IMR-90 (cell line): ENCODE measurements around the gene ZNF175. TPM values are rescaled to one million over a fixed set of nuclear protein-coding genes. Genes with fewer than 3 reads are reported as not detected.

Source experiments
- ATAC-seq: fragments of 200-7000 bp; cut with Tn5 transposase; 2 replicates; pipeline ENCODE4 v1.9.1; 2020; ENCODE audit warnings: low read depth, mild to moderate bottlenecking, moderate library complexity
- BruUV-seq: library from RNA; stranded (reverse); fragments of 400-500 nt; replicated peaks from 2 replicates; lab custom pipeline; 2021; lab: Mats Ljungman, UMichigan
- CTCF ChIA-PET: fragments of 300-600 bp; formaldehyde crosslinking; extraction: SDS; loops from one replicate; lab custom pipeline; 2021; ENCODE audit warnings: antibody characterized with exemption; lab: Yijun Ruan, JAX
- POLR2A ChIA-PET: fragments of 300-600 bp; sonication (Branson Sonifier 250); formaldehyde crosslinking; loops from one replicate; lab custom pipeline; 2022; ENCODE audit warnings: antibody characterized with exemption; ENCODE audit not compliant: unreplicated experiment; lab: Charles Lee
- DNase-seq: peaks from one replicate; pipeline ENCODE4 v3.0.0; 2013
- H2AFZ ChIP-seq: replicated peaks from 2 replicates; pipeline ENCODE3; 2013; ENCODE audit warnings: low read length, mild to moderate bottlenecking; ENCODE audit not compliant: poor library complexity
- H2AK5ac ChIP-seq: 2 replicates; pipeline ENCODE4 v1.6.1; 2013; ENCODE audit warnings: low read depth, low read length, inconsistent platforms
- H2AK9ac ChIP-seq: replicated peaks from 2 replicates; pipeline ENCODE3; 2013; ENCODE audit warnings: mild to moderate bottlenecking, low read depth, low read length, moderate library complexity; ENCODE audit not compliant: poor library complexity
- H2BK120ac ChIP-seq: 2 replicates; pipeline ENCODE4 v1.6.1; 2013; ENCODE audit warnings: low read depth, low read length, inconsistent platforms
- H2BK15ac ChIP-seq: 3 replicates; pipeline ENCODE4 v1.6.1; 2013; ENCODE audit warnings: low read depth, low read length, inconsistent platforms
- H2BK20ac ChIP-seq: 2 replicates; pipeline ENCODE4 v1.6.1; 2013; ENCODE audit warnings: low read depth, mild to moderate bottlenecking, inconsistent platforms, low read length, moderate library complexity
- H2BK5ac ChIP-seq: 2 replicates; pipeline ENCODE4 v1.6.1; 2013; ENCODE audit warnings: mild to moderate bottlenecking, low read depth, low read length, inconsistent platforms; ENCODE audit not compliant: poor library complexity, severe bottlenecking
- H3K14ac ChIP-seq: replicated peaks from 2 replicates; pipeline ENCODE4 v1.6.1; 2013; ENCODE audit warnings: low read depth, low read length, inconsistent platforms
- H3K18ac ChIP-seq: 2 replicates; pipeline ENCODE4 v1.6.1; 2013; ENCODE audit warnings: low read depth, low read length, control low read depth
- H3K23ac ChIP-seq: 2 replicates; pipeline ENCODE4 v1.6.1; 2013; ENCODE audit warnings: low read depth, low read length, inconsistent platforms
- H3K27ac ChIP-seq: 2 replicates; pipeline ENCODE4 v1.5.1; 2013; ENCODE audit warnings: mild to moderate bottlenecking, control low read depth, low read length; ENCODE audit not compliant: insufficient read depth
- H3K27me3 ChIP-seq: 2 replicates; pipeline ENCODE4 v1.6.1; 2013; ENCODE audit warnings: low read length; ENCODE audit not compliant: control insufficient read depth, insufficient read depth
- H3K36me3 ChIP-seq: 2 replicates; pipeline ENCODE4 v1.6.1; 2013; ENCODE audit warnings: low read length, mixed read lengths; ENCODE audit not compliant: control insufficient read depth, insufficient read depth
- H3K4ac ChIP-seq: 2 replicates; pipeline ENCODE4 v1.6.1; 2013; ENCODE audit warnings: low read depth, low read length, inconsistent platforms
- H3K4me1 ChIP-seq: 2 replicates; pipeline ENCODE4 v1.6.1; 2013; ENCODE audit warnings: low read length, mixed read lengths; ENCODE audit not compliant: control insufficient read depth, insufficient read depth
- H3K4me2 ChIP-seq: 2 replicates; pipeline ENCODE4 v1.6.1; 2013; ENCODE audit warnings: low read depth, mild to moderate bottlenecking, control low read depth, low read length, moderate library complexity
- H3K4me3 ChIP-seq: 2 replicates; pipeline ENCODE4 v1.5.1; 2013; ENCODE audit warnings: low read depth, mild to moderate bottlenecking, control low read depth, low read length, moderate library complexity; ENCODE audit not compliant: insufficient read depth
- H3K56ac ChIP-seq: 2 replicates; pipeline ENCODE4 v1.6.1; 2013; ENCODE audit warnings: low read length, inconsistent platforms; ENCODE audit not compliant: insufficient read depth; ENCODE audit errors: extremely low read depth
- H3K79me1 ChIP-seq, 2 experiments: 2 replicates each; pipeline ENCODE4 v1.6.1; 2013; ENCODE audit warnings: low read length in 2 of 2, inconsistent platforms in 1 of 2, low read depth in 1 of 2
- H3K9ac ChIP-seq: 2 replicates; pipeline ENCODE4 v1.6.1; 2013; ENCODE audit warnings: low read depth, low read length, control low read depth
- H3K9me1 ChIP-seq: 2 replicates; pipeline ENCODE4 v1.6.1; 2013; ENCODE audit warnings: low read length, inconsistent platforms; ENCODE audit not compliant: insufficient read depth
- H3K9me3 ChIP-seq: 2 replicates; pipeline ENCODE4 v1.6.1; 2013; ENCODE audit warnings: low read length; ENCODE audit not compliant: control insufficient read depth, insufficient read depth
- H4K20me1 ChIP-seq: 2 replicates; pipeline ENCODE4 v1.6.1; 2013; ENCODE audit warnings: low read length, inconsistent platforms; ENCODE audit not compliant: insufficient read depth
- H4K5ac ChIP-seq: 2 replicates; pipeline ENCODE4 v1.6.1; 2013; ENCODE audit warnings: mild to moderate bottlenecking, low read depth, low read length, control low read depth
- H4K8ac ChIP-seq, 2 experiments: 2 replicates each; pipeline ENCODE4 v1.6.1; 2013; ENCODE audit warnings: low read depth in 2 of 2, low read length in 2 of 2, control low read depth in 1 of 2, inconsistent platforms in 1 of 2
- H4K91ac ChIP-seq: 2 replicates; pipeline ENCODE4 v1.6.1; 2013; ENCODE audit warnings: low read depth, low read length, inconsistent platforms; ENCODE audit not compliant: insufficient read depth
- BHLHE40 ChIP-seq: fragments of 150-350 bp; IDR thresholded peaks from 2 replicates; pipeline ENCODE4 v1.6.1; 2016; ENCODE audit warnings: mild to moderate bottlenecking, low read depth, low read length
- CEBPB ChIP-seq: IDR thresholded peaks from 2 replicates; pipeline ENCODE4 v1.6.1; 2012; ENCODE audit warnings: low read depth, low read length, improper control_type of control experiment
- CHD1 ChIP-seq: IDR thresholded peaks from 2 replicates; pipeline ENCODE4 v1.6.1; 2012; ENCODE audit warnings: low read depth, low read length, improper control_type of control experiment
- ELK1 ChIP-seq: fragments of 150-350 bp; IDR thresholded peaks from 2 replicates; pipeline ENCODE4 v1.6.1; 2016; ENCODE audit warnings: low read depth, mild to moderate bottlenecking, low read length, moderate library complexity, borderline replicate concordance
- MAFK ChIP-seq: IDR thresholded peaks from 2 replicates; pipeline ENCODE4 v1.6.1; 2012; ENCODE audit warnings: low read depth, low read length, improper control_type of control experiment
- MAZ ChIP-seq: IDR thresholded peaks from 2 replicates; pipeline ENCODE4 v1.6.1; 2012; ENCODE audit warnings: low read depth, mild to moderate bottlenecking, low read length, improper control_type of control experiment, moderate library complexity, borderline replicate concordance
- MXI1 ChIP-seq: IDR thresholded peaks from 2 replicates; pipeline ENCODE4 v1.6.1; 2012; ENCODE audit warnings: low read depth, mild to moderate bottlenecking, low read length, moderate library complexity, borderline replicate concordance
- NFE2L2 ChIP-seq: fragments of 150-350 bp; IDR thresholded peaks from 2 replicates; pipeline ENCODE4 v1.6.1; 2016; ENCODE audit warnings: low read depth, mild to moderate bottlenecking, low read length
- POLR2A ChIP-seq: IDR thresholded peaks from 2 replicates; pipeline ENCODE4 v1.6.1; 2012; ENCODE audit warnings: mild to moderate bottlenecking, low read depth, low read length
- RAD21 ChIP-seq: IDR thresholded peaks from 2 replicates; pipeline ENCODE4 v1.6.1; 2012; ENCODE audit warnings: low read length, improper control_type of control experiment
- RCOR1 ChIP-seq: IDR thresholded peaks from 2 replicates; pipeline ENCODE4 v1.6.1; 2012; ENCODE audit warnings: mild to moderate bottlenecking, low read length, improper control_type of control experiment; ENCODE audit not compliant: insufficient replicate concordance
- RFX5 ChIP-seq: IDR thresholded peaks from 2 replicates; pipeline ENCODE4 v1.8.0; 2012; ENCODE audit warnings: low read depth, mild to moderate bottlenecking, low read length, moderate library complexity
- SMC3 ChIP-seq: fragments of 150-350 bp; IDR thresholded peaks from 2 replicates; pipeline ENCODE4 v1.6.1; 2016; ENCODE audit warnings: low read depth, mild to moderate bottlenecking, antibody characterized with exemption, low read length, moderate library complexity
- USF2 ChIP-seq: fragments of 150-350 bp; IDR thresholded peaks from 2 replicates; pipeline ENCODE4 v1.6.1; 2017; ENCODE audit warnings: mild to moderate bottlenecking, antibody characterized with exemption, low read length, low read depth
- WGBS, 2 experiments: methylation state at CpG; one replicate each; pipeline versions ENCODE4 v1.1.5 to v1.1.7; 2013; ENCODE audit warnings: missing lambda C conversion rate in 2 of 2; ENCODE audit not compliant: insufficient read length in 1 of 2; ENCODE audit errors: extremely low coverage in 2 of 2; 5-methylcytosine and 5-hydroxymethylcytosine counted together
- dilution Hi-C: fragments of 300-500 bp; cut with HindIII; formaldehyde crosslinking; loops from one replicate; pipeline ENCODE4 v1.14.3; 2018; ENCODE audit warnings: low sequenced_read_pairs; ENCODE audit not compliant: unreplicated experiment
- in situ Hi-C: fragments of 300-500 bp; cut with MboI; formaldehyde crosslinking; loops from 3 replicates; pipeline ENCODE4 v1.14.3; 2019; ENCODE audit warnings: low sequenced_read_pairs, inconsistent platforms, mixed read lengths
- intact Hi-C: fragments of 100-400 bp; cut with micrococcal nuclease; formaldehyde crosslinking; loops from 2 replicates; pipeline ENCODE4 v1.10.0; 2022
- polyA plus RNA-seq, 3 experiments: library from polyadenylated mRNA; depleted of rRNA; stranded (reverse); fragments of >200 nt; gene quantifications; 2 replicates each; pipeline ENCODE4 v1.2.3, GENCODE V29; 2012; ENCODE audit warnings: low replicate concordance in 1 of 3
- total RNA-seq: library from RNA; depleted of rRNA; stranded (reverse); fragments of >200 nt; gene quantifications from 2 replicates; pipeline ENCODE4 v1.2.3, GENCODE V29; 2012

Gene ZNF175
- total and polyA plus RNA-seq, 2 of the 4 experiments (the other 2 are of a cell fraction), result 3.6 to 8.4 TPM

GRCh38 chr19:51600940-51601580 is 30.0 kb downstream of the ZNF175 start:
- TF ChIP-seq RFX5 (no peak), NFE2L2 (no peak), RAD21 (no peak), ELK1 (no peak), SMC3 (no peak), USF2 (no peak), MAZ (no peak), MXI1 (no peak), RCOR1 (no peak), CEBPB (no peak), POLR2A (no peak), BHLHE40 (no peak), MAFK (no peak), CHD1 (no peak)
- ChIA-PET POLR2A (no interaction called here), CTCF (no interaction called here)
- no TSS peak for BruUV-seq
- Histone ChIP-seq H3K18ac (no peak overlapping the region), H3K4ac (no peak overlapping the region), H2AK5ac (no peak overlapping the region), H4K8ac (no peak overlapping the region), H4K20me1 (no peaks in the 10 kb centered on the region), H3K27me3 (peaks cover 7% of the 10 kb centered on the region), H4K5ac (no peak overlapping the region), H2AK9ac (no peak overlapping the region), H4K91ac (no peak overlapping the region), H3K9me3 (no peaks in the 10 kb centered on the region), H3K27ac (no peak overlapping the region), H2BK5ac (no peak overlapping the region), H2AFZ (peak overlapping the region; percentile 21), H3K9me1 (no peaks in the 10 kb centered on the region), H3K23ac (no peak overlapping the region), H3K14ac (no peak overlapping the region), H3K36me3 (no peaks in the 10 kb centered on the region), H3K9ac (no peak overlapping the region), H2BK15ac (no peak overlapping the region), H3K56ac (no peak overlapping the region), H2BK20ac (no peak overlapping the region), H3K79me1 (no peaks in the 10 kb centered on the region), H3K4me1 (no peaks in the 10 kb centered on the region), H3K4me2 (no peak overlapping the region), H3K4me3 (no peak overlapping the region), H2BK120ac (no peak overlapping the region)
- ATAC-seq (no peak), DNase-seq (no peak)
- dilution Hi-C loops, result no loop called here
- in situ Hi-C loops, result no loop called here
- intact Hi-C loops, result no loop called here
- WGBS, 2 experiments, result 7% methylated on average over 31 of the region's 59 CpGs; no CpG with 5 or more reads in 1 of the 2 experiments
